Osteoblast (primary cell): ENCODE data around the gene DNER. TPM values are rescaled to one million over a fixed set of nuclear protein-coding genes. Genes with fewer than 3 reads are reported as not detected.

ENCODE experiments used
- DNase-seq: peaks from one replicate; pipeline ENCODE4 v3.0.0; 2011; ENCODE audit warnings: low spot score, mixed read lengths; ENCODE audit not compliant: insufficient read length; ENCODE audit errors: missing footprints
- H2AFZ ChIP-seq: 2 replicates; pipeline ENCODE4 v1.6.0; 2011; ENCODE audit warnings: mild to moderate bottlenecking, low read length
- H3K27ac ChIP-seq: 2 replicates; pipeline ENCODE4 v1.5.1; 2011; ENCODE audit warnings: mild to moderate bottlenecking, low read depth, low read length, moderate library complexity
- H3K27me3 ChIP-seq: 2 replicates; pipeline ENCODE4 v1.6.0; 2012; ENCODE audit warnings: mild to moderate bottlenecking, control low read depth, inconsistent platforms, low read length, moderate library complexity; ENCODE audit not compliant: insufficient read depth
- H3K36me3 ChIP-seq: 2 replicates; pipeline ENCODE4 v1.5.1; 2011; ENCODE audit warnings: mild to moderate bottlenecking, low read length, control low read depth, moderate library complexity; ENCODE audit not compliant: insufficient read depth
- H3K4me1 ChIP-seq: 2 replicates; pipeline ENCODE4 v1.5.1; 2011; ENCODE audit warnings: mild to moderate bottlenecking, low read length, control low read depth, moderate library complexity; ENCODE audit not compliant: insufficient read depth
- H3K4me2 ChIP-seq: 2 replicates; pipeline ENCODE4 v1.6.0; 2011; ENCODE audit warnings: mild to moderate bottlenecking, low read length; ENCODE audit not compliant: insufficient read depth
- H3K4me3 ChIP-seq: fragments of 200-600 bp; sonication (generic); 3 replicates; pipeline ENCODE4 v1.5.1; 2012; ENCODE audit warnings: mild to moderate bottlenecking, low read length, inconsistent platforms; ENCODE audit not compliant: insufficient read depth
- H3K79me2 ChIP-seq: 2 replicates; pipeline ENCODE4 v1.6.0; 2012; ENCODE audit warnings: mild to moderate bottlenecking, low read length, control low read depth, inconsistent platforms; ENCODE audit not compliant: insufficient read depth
- H3K9me3 ChIP-seq: 2 replicates; pipeline ENCODE4 v1.5.1; 2011; ENCODE audit warnings: low read depth, low read length, control low read depth
- H4K20me1 ChIP-seq: 2 replicates; pipeline ENCODE4 v1.6.0; 2012; ENCODE audit warnings: mild to moderate bottlenecking, low read length, control low read depth; ENCODE audit not compliant: insufficient read depth
- total RNA-seq: library from RNA; depleted of rRNA; stranded (reverse); fragments of >200 nt; gene quantifications from 2 replicates; pipeline ENCODE4 v1.2.3, GENCODE V29; 2012
- TF ChIP-seq, protein P1 (sequence below): IDR thresholded peaks from 2 replicates; pipeline ENCODE4 v1.5.1; 2011; ENCODE audit warnings: mild to moderate bottlenecking, low read depth, low read length, moderate library complexity; ENCODE audit errors: extremely low read depth

Gene DNER
- total RNA-seq, 1 donor, result 0.36 TPM

DNA sequence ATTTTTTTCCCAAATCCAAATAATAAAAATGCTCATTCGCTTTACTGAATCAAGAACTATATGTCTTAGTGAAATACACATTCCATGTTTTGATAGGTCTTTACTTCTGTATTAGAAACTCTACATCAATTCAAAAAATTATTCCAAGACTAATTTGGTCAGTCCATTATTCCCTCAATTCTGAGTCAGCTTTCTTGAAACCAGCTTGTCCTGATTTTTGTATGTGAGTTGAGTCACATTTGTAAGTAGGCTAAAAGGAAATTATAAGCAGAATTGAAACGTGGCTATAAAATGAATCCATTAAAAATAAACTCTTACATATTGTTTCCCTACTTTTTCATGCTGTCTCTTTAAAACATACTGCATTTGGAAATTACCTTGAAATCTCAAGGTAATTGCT is 113.0 kb downstream of the DNER start:
- TF ChIP-seq, protein P1, sequence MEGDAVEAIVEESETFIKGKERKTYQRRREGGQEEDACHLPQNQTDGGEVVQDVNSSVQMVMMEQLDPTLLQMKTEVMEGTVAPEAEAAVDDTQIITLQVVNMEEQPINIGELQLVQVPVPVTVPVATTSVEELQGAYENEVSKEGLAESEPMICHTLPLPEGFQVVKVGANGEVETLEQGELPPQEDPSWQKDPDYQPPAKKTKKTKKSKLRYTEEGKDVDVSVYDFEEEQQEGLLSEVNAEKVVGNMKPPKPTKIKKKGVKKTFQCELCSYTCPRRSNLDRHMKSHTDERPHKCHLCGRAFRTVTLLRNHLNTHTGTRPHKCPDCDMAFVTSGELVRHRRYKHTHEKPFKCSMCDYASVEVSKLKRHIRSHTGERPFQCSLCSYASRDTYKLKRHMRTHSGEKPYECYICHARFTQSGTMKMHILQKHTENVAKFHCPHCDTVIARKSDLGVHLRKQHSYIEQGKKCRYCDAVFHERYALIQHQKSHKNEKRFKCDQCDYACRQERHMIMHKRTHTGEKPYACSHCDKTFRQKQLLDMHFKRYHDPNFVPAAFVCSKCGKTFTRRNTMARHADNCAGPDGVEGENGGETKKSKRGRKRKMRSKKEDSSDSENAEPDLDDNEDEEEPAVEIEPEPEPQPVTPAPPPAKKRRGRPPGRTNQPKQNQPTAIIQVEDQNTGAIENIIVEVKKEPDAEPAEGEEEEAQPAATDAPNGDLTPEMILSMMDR, result no peak
- H3K9me3 ChIP-seq, result no peaks in the 10 kb centered on the region
- H3K27me3 ChIP-seq, result no peaks in the 10 kb centered on the region
- H4K20me1 ChIP-seq, result no peaks in the 10 kb centered on the region
- H3K4me1 ChIP-seq, result no peaks in the 10 kb centered on the region
- no peak overlapping the region for H3K4me3 ChIP-seq
- H2AFZ ChIP-seq, result no peak overlapping the region
- no peaks in the 10 kb centered on the region for H3K79me2 ChIP-seq
- DNase-seq, result no peak
- no peak overlapping the region for H3K4me2 ChIP-seq
- H3K36me3 ChIP-seq, result no peaks in the 10 kb centered on the region
- H3K27ac ChIP-seq, result no peak overlapping the region

DNA sequence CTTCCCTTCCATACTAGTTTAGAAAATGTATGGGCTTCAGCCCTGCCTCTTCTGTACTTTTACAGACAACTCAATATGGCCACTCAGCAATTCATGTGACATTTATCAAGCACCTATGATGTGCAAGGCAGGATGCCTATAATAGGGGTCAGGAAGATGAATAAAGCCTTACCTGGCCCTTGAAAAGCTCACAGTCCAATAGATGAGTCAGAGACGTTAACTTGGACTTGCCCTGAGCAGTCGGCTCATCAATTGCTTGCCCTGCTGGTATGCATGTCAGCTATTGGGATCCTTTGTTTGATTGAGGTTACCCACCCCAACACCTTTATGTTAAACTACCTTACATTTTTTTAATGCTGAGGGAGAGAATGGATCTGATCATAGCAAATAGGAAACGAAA is 116.1 kb downstream of the DNER start:
- H3K4me1 ChIP-seq, result no peaks in the 10 kb centered on the region
- no peaks in the 10 kb centered on the region for H3K27me3 ChIP-seq
- H3K27ac ChIP-seq, result no peak overlapping the region
- H3K79me2 ChIP-seq, result no peaks in the 10 kb centered on the region
- no peak overlapping the region for H2AFZ ChIP-seq
- no peak for DNase-seq
- H3K4me3 ChIP-seq, result no peak overlapping the region
- TF ChIP-seq, protein P1, result no peak
- H4K20me1 ChIP-seq, result no peaks in the 10 kb centered on the region
- no peaks in the 10 kb centered on the region for H3K9me3 ChIP-seq
- H3K4me2 ChIP-seq, result no peak overlapping the region
- no peaks in the 10 kb centered on the region for H3K36me3 ChIP-seq

DNA sequence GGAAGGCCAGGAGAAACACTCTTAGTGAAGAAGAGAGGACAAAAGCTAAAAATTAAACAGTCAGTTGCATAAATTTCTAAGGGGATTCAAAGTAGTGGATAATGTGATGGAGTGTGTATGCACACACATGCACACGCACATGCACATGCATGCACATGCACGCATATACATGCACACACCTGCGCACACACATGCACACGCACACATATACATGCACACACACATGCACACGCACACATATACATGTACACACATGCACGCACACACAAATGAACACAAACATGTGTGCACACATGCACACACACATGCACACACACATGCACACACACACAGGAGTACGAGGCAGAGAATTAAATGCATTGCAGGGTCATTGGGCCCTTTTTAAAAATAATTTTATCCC is 117.6 kb downstream of the DNER start:
- Histone ChIP-seq H4K20me1 (no peaks in the 10 kb centered on the region), H3K9me3 (no peaks in the 10 kb centered on the region), H3K27ac (no peak overlapping the region), H3K4me2 (no peak overlapping the region), H3K4me3 (no peak overlapping the region), H3K36me3 (no peaks in the 10 kb centered on the region), H3K79me2 (no peaks in the 10 kb centered on the region), H2AFZ (no peak overlapping the region), H3K27me3 (no peaks in the 10 kb centered on the region), H3K4me1 (no peaks in the 10 kb centered on the region)
- TF ChIP-seq, protein P1, result no peak
- no peak for DNase-seq

DNA sequence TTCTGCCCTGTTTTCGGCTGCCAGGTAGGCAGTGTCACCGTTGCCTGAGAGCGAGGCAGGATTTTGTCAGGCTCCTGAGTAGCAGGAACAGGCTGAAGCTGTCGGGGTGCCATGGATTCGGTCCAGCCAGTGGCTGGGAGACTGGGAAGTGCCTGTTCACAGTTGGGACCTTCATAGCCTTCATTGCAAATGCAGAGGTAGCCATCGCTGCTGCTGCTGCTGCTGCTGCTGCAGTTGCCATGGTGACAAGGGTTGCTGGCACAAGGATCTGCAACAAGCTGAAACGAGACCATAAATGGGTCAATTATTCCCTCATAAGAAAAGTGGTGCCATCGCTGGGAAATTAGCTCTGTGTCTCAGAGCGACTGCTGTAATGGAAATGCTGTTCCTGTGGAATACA is 122.7 kb downstream of the DNER start:
- Histone ChIP-seq H3K27me3 (no peaks in the 10 kb centered on the region), H3K4me3 (no peak overlapping the region), H3K4me2 (no peak overlapping the region), H2AFZ (no peak overlapping the region), H3K9me3 (no peaks in the 10 kb centered on the region), H3K4me1 (no peaks in the 10 kb centered on the region), H4K20me1 (no peaks in the 10 kb centered on the region), H3K27ac (no peak overlapping the region), H3K79me2 (no peaks in the 10 kb centered on the region), H3K36me3 (no peaks in the 10 kb centered on the region)
- no peak for DNase-seq
- TF ChIP-seq, protein P1, result no peak
